ENCODE measurements around the gene PRKCZ. TPM values are rescaled to one million over a fixed set of nuclear protein-coding genes. Genes with fewer than 3 reads are reported as not detected.

Gene PRKCZ
- total and polyA plus RNA-seq, 11 donors = 12.5 to 20.7 (median 16.5) TPM

- intact Hi-C loops (cut with DNase I) = loop anchor here in 1 of 10 donors (10.0 kb wide), 1 partner anchor 343 kb away; no protein-coding TSS in a partner anchor
- peaks cover 5 to 61% (median 47%) of the 10 kb centered on the region in 12 donors for H3K4me1 ChIP-seq
- 88 to 94% (median 92%) methylated on average over 9 of the region's 9 CpGs for WGBS, 4 donors
- no peaks in the 10 kb centered on the region for H3K9me3 ChIP-seq
- H3K4me3 ChIP-seq = no peak overlapping the region
- ATAC-seq (no peak), DNase-seq (no peak)
- no peak overlapping the region for H3K27ac ChIP-seq
- no peak for TF ChIP-seq CTCF (IDR thresholded peaks at IDR 0.05)
- TF ChIP-seq POLR2A (IDR thresholded peaks at IDR 0.05) = no peak
- H3K36me3 ChIP-seq = no peaks in the 10 kb centered on the region
- no peaks in the 10 kb centered on the region for H3K27me3 ChIP-seq
Measured at GRCh38 chr1:2202008-2202575, 151.9 kb downstream of the PRKCZ start.

DNA sequence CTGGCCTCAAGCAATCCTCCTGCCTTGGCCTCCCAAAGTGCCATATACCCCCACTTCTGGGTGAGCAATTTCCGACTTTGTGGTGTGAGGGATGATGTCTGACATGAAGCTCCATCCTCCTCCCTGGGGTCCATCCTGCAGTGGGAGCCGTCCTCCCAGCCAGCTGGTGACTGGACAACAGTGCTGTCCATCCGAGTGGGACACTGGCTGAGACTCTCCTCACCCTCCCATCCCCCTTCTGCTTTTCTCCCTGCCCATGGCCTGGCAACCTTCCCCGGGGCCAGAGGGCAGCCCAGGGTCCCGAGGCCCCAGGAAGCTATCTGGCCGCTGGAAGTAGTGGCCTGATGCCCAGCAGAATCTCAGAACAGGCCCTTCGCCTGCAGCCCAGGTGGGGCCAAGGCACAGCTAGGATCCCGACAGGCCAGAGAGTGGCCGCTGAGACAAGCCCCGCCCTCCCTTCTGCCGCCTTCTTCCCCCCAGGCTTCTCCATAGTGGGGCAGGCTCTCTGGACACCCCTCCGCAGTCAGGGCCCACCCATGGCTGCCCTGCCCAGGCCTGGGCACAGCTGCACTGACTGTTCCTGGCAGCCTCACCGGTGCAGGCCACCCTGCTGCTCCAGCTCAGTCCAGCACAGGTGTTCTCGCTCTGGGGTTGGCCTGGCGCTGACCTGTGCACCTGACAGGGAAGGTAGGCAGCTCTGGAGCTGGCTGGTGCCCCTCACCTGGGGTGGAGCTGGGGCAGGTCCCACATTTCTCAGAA is 152.8 kb downstream of the PRKCZ start:
- intact Hi-C loops (cut with DNase I) = loop anchor here in 1 of 10 donors (10.0 kb wide), 1 partner anchor 342 kb away; no protein-coding TSS in a partner anchor
- no peak overlapping the region for H3K4me3 ChIP-seq
- H3K27me3 ChIP-seq = no peaks in the 10 kb centered on the region
- WGBS, 4 donors = 88 to 94% (median 91%) methylated on average over 11 to 15 of the region's 15 CpGs
- peak overlapping the region in 2 of 12 donors; percentile 94 to 95 for H3K27ac ChIP-seq
- H3K4me1 ChIP-seq = peaks cover 10 to 68% (median 54%) of the 10 kb centered on the region in 12 donors
- no peak for TF ChIP-seq CTCF (IDR thresholded peaks at IDR 0.05)
- DNase-seq (peak in 2 of 5 donors; percentile 32 to 63), ATAC-seq (no peak)
- no peaks in the 10 kb centered on the region for H3K9me3 ChIP-seq
- no peaks in the 10 kb centered on the region for H3K36me3 ChIP-seq

GRCh38 chr1:2203671-2204414 is 153.6 kb downstream of the PRKCZ start:
- no peak for ATAC-seq
- no peaks in the 10 kb centered on the region for H3K9me3 ChIP-seq
- H3K27me3 ChIP-seq = no peaks in the 10 kb centered on the region
- no peaks in the 10 kb centered on the region for H3K36me3 ChIP-seq
- TF ChIP-seq CTCF (IDR thresholded peaks at IDR 0.05) (no peak), POLR2A (IDR thresholded peaks at IDR 0.05) (no peak)
- peaks cover 10 to 72% (median 58%) of the 10 kb centered on the region in 12 donors for H3K4me1 ChIP-seq
- peak overlapping the region; percentile 66 to 95 (median 91) for H3K27ac ChIP-seq
- intact Hi-C loops (cut with DNase I) = loop anchor here in 2 of 10 donors (2.0 to 10.0 kb wide), 2 partner anchors 111 to 341 kb away; no protein-coding TSS in a partner anchor
- H3K4me3 ChIP-seq = peak overlapping the region; percentile 17 to 68 (median 55)
- WGBS, 4 donors = 46 to 91% (median 59%) methylated on average over 10 to 25 of the region's 25 CpGs
- DNase-seq = peak in 2 of 5 donors; percentile 36 to 76

Measured in heart left ventricle (tissue), 16 donors.